SK-N-SH (cell line): ENCODE data around the gene RABGAP1L. TPM values are rescaled to one million over a fixed set of nuclear protein-coding genes. Genes with fewer than 3 reads are reported as not detected.

ENCODE experiments used
- CTCF ChIA-PET: fragments of 300-600, 350-600 bp; formaldehyde crosslinking; extraction: SDS; loops from one replicate; lab custom pipeline; 2021; lab: Yijun Ruan, JAX
- POLR2A ChIA-PET: fragments of 350-600 bp; sonication (Branson Sonifier 250); formaldehyde crosslinking; extraction: SDS; loops from one replicate; lab custom pipeline; 2020; ENCODE audit warnings: antibody characterized with exemption, inconsistent platforms; lab: Yijun Ruan, JAX
- DNase-seq: peaks from one replicate; pipeline ENCODE4 v3.0.0; 2012
- H2AFZ ChIP-seq: fragments of 200-600 bp; sonication (generic); 2 replicates; pipeline ENCODE4 v1.8.1; 2016; ENCODE audit warnings: antibody characterized with exemption, mild to moderate bottlenecking, low read depth
- H3F3A ChIP-seq: fragments of 200-600 bp; sonication (generic); replicated peaks from 2 replicates; pipeline ENCODE3; 2016; ENCODE audit warnings: antibody characterized with exemption, mild to moderate bottlenecking; ENCODE audit not compliant: insufficient read depth
- H3K27ac ChIP-seq, 2 experiments: fragments of 200-500 bp in 1 of 2; fragments of 200-600 bp in 1 of 2; sonication (Bioruptor generic) in 1 of 2; sonication (generic), shearing (Covaris generic) in 1 of 2; 2 replicates each; pipeline versions ENCODE4 v1.5.1 to v1.6.1; 2014 to 2016; ENCODE audit warnings: low read depth in 2 of 2, inconsistent platforms in 1 of 2, low read length in 1 of 2, mild to moderate bottlenecking in 1 of 2, mixed read lengths in 1 of 2
- H3K27me3 ChIP-seq: fragments of 200-600 bp; sonication (generic), shearing (Covaris generic); 2 replicates; pipeline ENCODE4 v1.6.1; 2016; ENCODE audit warnings: mixed run types; ENCODE audit not compliant: insufficient read depth
- H3K36me3 ChIP-seq, 2 experiments: fragments of 200-500 bp in 1 of 2; fragments of 200-600 bp in 1 of 2; sonication (Bioruptor generic) in 1 of 2; sonication (generic) in 1 of 2; replicated peaks in 1 of 2; 2 replicates each; pipeline versions ENCODE3 to v1.5.1; 2014 to 2016; ENCODE audit warnings: low read length in 1 of 2, mild to moderate bottlenecking in 1 of 2; ENCODE audit not compliant: insufficient read depth in 2 of 2, control insufficient read depth in 1 of 2
- H3K4me1 ChIP-seq, 2 experiments: fragments of 200-500 bp in 1 of 2; fragments of 200-600 bp in 1 of 2; sonication (Bioruptor generic) in 1 of 2; sonication (generic), shearing (Covaris generic) in 1 of 2; 2 replicates each; pipeline versions ENCODE4 v1.5.1 to v1.6.1; 2014 to 2016; ENCODE audit warnings: low read depth in 1 of 2, low read length in 1 of 2, mixed run types in 1 of 2; ENCODE audit not compliant: insufficient read depth in 2 of 2, control insufficient read depth in 1 of 2
- H3K4me2 ChIP-seq: fragments of 200-600 bp; sonication (generic), shearing (Covaris generic); 2 replicates; pipeline ENCODE4 v1.6.1; 2017; ENCODE audit warnings: mixed run types
- H3K4me3 ChIP-seq, 2 experiments: fragments of 200-500 bp in 1 of 2; fragments of 200-600 bp in 1 of 2; sonication (Bioruptor generic) in 1 of 2; sonication (generic), shearing (Covaris generic) in 1 of 2; 2 replicates each; pipeline versions ENCODE4 v1.5.1 to v1.8.1; 2014 to 2016; ENCODE audit warnings: low read depth in 2 of 2, inconsistent platforms in 1 of 2, low read length in 1 of 2, mild to moderate bottlenecking in 1 of 2, mixed read lengths in 1 of 2, moderate library complexity in 1 of 2
- H3K79me2 ChIP-seq: fragments of 200-600 bp; sonication (generic); 2 replicates; pipeline ENCODE4 v1.8.1; 2017; ENCODE audit warnings: mild to moderate bottlenecking; ENCODE audit not compliant: insufficient read depth
- H3K9ac ChIP-seq: fragments of 200-600 bp; sonication (generic); 2 replicates; pipeline ENCODE4 v1.6.1; 2017; ENCODE audit warnings: mixed run types
- H3K9me2 ChIP-seq: fragments of 200-600 bp; sonication (generic); 2 replicates; pipeline ENCODE4 v1.6.1; 2017; ENCODE audit warnings: mixed run types
- H3K9me3 ChIP-seq: fragments of 200-600 bp; sonication (generic); 2 replicates; pipeline ENCODE4 v1.6.1; 2017; ENCODE audit warnings: mixed run types, mild to moderate bottlenecking, moderate library complexity
- H4K20me1 ChIP-seq: fragments of 200-600 bp; sonication (generic); 2 replicates; pipeline ENCODE4 v1.6.1; 2017; ENCODE audit warnings: mild to moderate bottlenecking, mixed run types; ENCODE audit not compliant: insufficient read depth
- CHD2 ChIP-seq: fragments of 150-350 bp; IDR thresholded peaks from 2 replicates; pipeline ENCODE4 v1.6.1; 2018; ENCODE audit warnings: low read length; ENCODE audit not compliant: partially characterized antibody
- EZH2phosphoT487 ChIP-seq: fragments of 200-600 bp; sonication (generic); IDR thresholded peaks from 2 replicates; pipeline ENCODE4 v1.6.1; 2017; ENCODE audit warnings: low read depth, mixed run types, mild to moderate bottlenecking, antibody characterized with exemption, moderate library complexity, borderline replicate concordance
- FOSL2 ChIP-seq: IDR thresholded peaks from 2 replicates; pipeline ENCODE4 v1.4.0; 2012; ENCODE audit warnings: low read depth, mild to moderate bottlenecking, moderate library complexity, borderline replicate concordance
- FOXM1 ChIP-seq: IDR thresholded peaks from 2 replicates; pipeline ENCODE4 v1.4.0; 2012; ENCODE audit warnings: low read depth, mild to moderate bottlenecking
- GABPA ChIP-seq: IDR thresholded peaks from 2 replicates; pipeline ENCODE4 v1.4.0; 2012; ENCODE audit warnings: low read depth, mild to moderate bottlenecking
- GATA2 ChIP-seq: sonication (generic); formaldehyde crosslinking; IDR thresholded peaks from 2 replicates; pipeline ENCODE4 v1.5.0; 2020; ENCODE audit warnings: mild to moderate bottlenecking, missing genetic modification reagents
- IRF3 ChIP-seq: fragments of 150-350 bp; IDR thresholded peaks from 2 replicates; pipeline ENCODE4 v1.6.1; 2016; ENCODE audit warnings: mild to moderate bottlenecking, low read depth, low read length
- JUND ChIP-seq: IDR thresholded peaks from 2 replicates; pipeline ENCODE4 v1.4.0; 2012
- MXI1 ChIP-seq: IDR thresholded peaks from 2 replicates; pipeline ENCODE4 v1.6.1; 2012; ENCODE audit warnings: mild to moderate bottlenecking, low read depth, low read length, improper control_type of control experiment
- NRF1 ChIP-seq: IDR thresholded peaks from 2 replicates; pipeline ENCODE4 v1.6.1; 2012; ENCODE audit warnings: low read depth, mild to moderate bottlenecking, low read length
- PBX3 ChIP-seq: IDR thresholded peaks from 2 replicates; pipeline ENCODE4; 2012
- POLR2AphosphoS5 ChIP-seq: IDR thresholded peaks from 2 replicates; pipeline ENCODE4 v1.6.1; 2012; ENCODE audit warnings: low read depth, low read length
- RCOR1 ChIP-seq: fragments of 150-350 bp; IDR thresholded peaks from 2 replicates; pipeline ENCODE4 v1.6.1; 2017; ENCODE audit warnings: antibody characterized with exemption, low read length
- RXRA ChIP-seq: IDR thresholded peaks from 2 replicates; pipeline ENCODE4 v1.4.0; 2012; ENCODE audit warnings: low read depth, mild to moderate bottlenecking, borderline replicate concordance
- SMC3 ChIP-seq: IDR thresholded peaks from 2 replicates; pipeline ENCODE4 v1.6.1; 2012; ENCODE audit warnings: low read depth, low read length, improper control_type of control experiment
- TCF12 ChIP-seq: IDR thresholded peaks from 2 replicates; pipeline ENCODE4 v1.4.0; 2012
- TEAD4 ChIP-seq: IDR thresholded peaks from 2 replicates; pipeline ENCODE4 v1.4.0; 2012; ENCODE audit warnings: mild to moderate bottlenecking, borderline replicate concordance; ENCODE audit not compliant: insufficient read depth
- USF2 ChIP-seq: fragments of 150-350 bp; IDR thresholded peaks from 2 replicates; pipeline ENCODE4 v1.6.1; 2017; ENCODE audit warnings: antibody characterized with exemption, low read length, low read depth, borderline replicate concordance
- polyA plus RNA-seq, 3 experiments: library from polyadenylated mRNA; depleted of rRNA; stranded (reverse); fragments of >200 nt; gene quantifications; 2 replicates each; pipeline ENCODE4 v1.2.3, GENCODE V29; 2012
- TF ChIP-seq, protein P1 (sequence below): fragments of 200-600 bp; sonication (generic); IDR thresholded peaks from 2 replicates; pipeline ENCODE4 v1.6.1; 2017; ENCODE audit warnings: antibody characterized with exemption, mild to moderate bottlenecking, moderate library complexity
- TF ChIP-seq, protein P2 (sequence below): IDR thresholded peaks from 2 replicates; pipeline ENCODE4 v1.6.1; 2012; ENCODE audit warnings: mild to moderate bottlenecking, low read depth, low read length, moderate library complexity

The RABGAP1L gene
- polyA plus RNA-seq, 1 of the 3 experiments (the other 2 are of a cell fraction) = 7.2 TPM

GRCh38 chr1:174116042-174116441 is 43.3 kb upstream of the RABGAP1L start (continued):
- TF ChIP-seq, protein P1, sequence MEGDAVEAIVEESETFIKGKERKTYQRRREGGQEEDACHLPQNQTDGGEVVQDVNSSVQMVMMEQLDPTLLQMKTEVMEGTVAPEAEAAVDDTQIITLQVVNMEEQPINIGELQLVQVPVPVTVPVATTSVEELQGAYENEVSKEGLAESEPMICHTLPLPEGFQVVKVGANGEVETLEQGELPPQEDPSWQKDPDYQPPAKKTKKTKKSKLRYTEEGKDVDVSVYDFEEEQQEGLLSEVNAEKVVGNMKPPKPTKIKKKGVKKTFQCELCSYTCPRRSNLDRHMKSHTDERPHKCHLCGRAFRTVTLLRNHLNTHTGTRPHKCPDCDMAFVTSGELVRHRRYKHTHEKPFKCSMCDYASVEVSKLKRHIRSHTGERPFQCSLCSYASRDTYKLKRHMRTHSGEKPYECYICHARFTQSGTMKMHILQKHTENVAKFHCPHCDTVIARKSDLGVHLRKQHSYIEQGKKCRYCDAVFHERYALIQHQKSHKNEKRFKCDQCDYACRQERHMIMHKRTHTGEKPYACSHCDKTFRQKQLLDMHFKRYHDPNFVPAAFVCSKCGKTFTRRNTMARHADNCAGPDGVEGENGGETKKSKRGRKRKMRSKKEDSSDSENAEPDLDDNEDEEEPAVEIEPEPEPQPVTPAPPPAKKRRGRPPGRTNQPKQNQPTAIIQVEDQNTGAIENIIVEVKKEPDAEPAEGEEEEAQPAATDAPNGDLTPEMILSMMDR = no peak
- TF ChIP-seq TCF12 = no peak
- no peak for TF ChIP-seq MXI1
- no peak for TF ChIP-seq RXRA
- TF ChIP-seq JUND = no peak
- no peak for TF ChIP-seq TEAD4
- TF ChIP-seq GATA2 (CRISPR knock-in tag) = no peak
- TF ChIP-seq POLR2AphosphoS5 = no peak
- no peak for TF ChIP-seq CHD2
- TF ChIP-seq USF2 = no peak
- TF ChIP-seq GABPA = no peak

DNA sequence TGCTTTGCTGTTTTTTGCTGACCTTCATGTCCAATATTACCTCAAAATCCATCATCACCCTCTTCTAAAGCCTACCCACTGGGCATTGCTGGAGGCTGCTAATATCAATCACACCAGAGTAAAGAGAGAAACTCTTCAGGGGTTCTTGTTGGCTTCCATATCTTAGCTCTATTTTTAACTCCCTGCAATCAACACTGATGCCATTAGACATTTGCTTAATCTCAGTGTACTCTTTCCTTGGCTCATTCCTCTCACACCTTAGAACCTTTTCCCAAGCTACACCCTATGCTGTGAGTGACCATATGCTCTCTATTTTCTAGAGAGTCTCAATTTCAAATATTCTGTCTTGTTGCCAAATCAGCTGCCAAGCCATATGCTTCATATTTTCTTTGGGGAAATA is 40.6 kb upstream of the RABGAP1L start:
- no peaks in the 10 kb centered on the region for H3K79me2 ChIP-seq
- no peak overlapping the region for H3K4me2 ChIP-seq
- peaks cover 6% of the 10 kb centered on the region for H3F3A ChIP-seq
- no peak overlapping the region for H2AFZ ChIP-seq
- no peak for DNase-seq
- H3K27me3 ChIP-seq = no peaks in the 10 kb centered on the region; the same call in 1 of the 2 replicates
- H3K27ac ChIP-seq = no peak overlapping the region
- no peaks in the 10 kb centered on the region for H3K9me3 ChIP-seq
- no peaks in the 10 kb centered on the region for H4K20me1 ChIP-seq
- TF ChIP-seq POLR2AphosphoS5 (no peak), TCF12 (no peak), GATA2 (CRISPR knock-in tag) (no peak), PBX3 (no peak), IRF3 (no peak), TEAD4 (no peak), RCOR1 (no peak), GABPA (no peak), FOXM1 (no peak), RXRA (no peak), CHD2 (no peak), FOSL2 (no peak), NRF1 (no peak), SMC3 (no peak), JUND (no peak), EZH2phosphoT487 (no peak)
- TF ChIP-seq, protein P1 = no peak
- TF ChIP-seq, protein P2, sequence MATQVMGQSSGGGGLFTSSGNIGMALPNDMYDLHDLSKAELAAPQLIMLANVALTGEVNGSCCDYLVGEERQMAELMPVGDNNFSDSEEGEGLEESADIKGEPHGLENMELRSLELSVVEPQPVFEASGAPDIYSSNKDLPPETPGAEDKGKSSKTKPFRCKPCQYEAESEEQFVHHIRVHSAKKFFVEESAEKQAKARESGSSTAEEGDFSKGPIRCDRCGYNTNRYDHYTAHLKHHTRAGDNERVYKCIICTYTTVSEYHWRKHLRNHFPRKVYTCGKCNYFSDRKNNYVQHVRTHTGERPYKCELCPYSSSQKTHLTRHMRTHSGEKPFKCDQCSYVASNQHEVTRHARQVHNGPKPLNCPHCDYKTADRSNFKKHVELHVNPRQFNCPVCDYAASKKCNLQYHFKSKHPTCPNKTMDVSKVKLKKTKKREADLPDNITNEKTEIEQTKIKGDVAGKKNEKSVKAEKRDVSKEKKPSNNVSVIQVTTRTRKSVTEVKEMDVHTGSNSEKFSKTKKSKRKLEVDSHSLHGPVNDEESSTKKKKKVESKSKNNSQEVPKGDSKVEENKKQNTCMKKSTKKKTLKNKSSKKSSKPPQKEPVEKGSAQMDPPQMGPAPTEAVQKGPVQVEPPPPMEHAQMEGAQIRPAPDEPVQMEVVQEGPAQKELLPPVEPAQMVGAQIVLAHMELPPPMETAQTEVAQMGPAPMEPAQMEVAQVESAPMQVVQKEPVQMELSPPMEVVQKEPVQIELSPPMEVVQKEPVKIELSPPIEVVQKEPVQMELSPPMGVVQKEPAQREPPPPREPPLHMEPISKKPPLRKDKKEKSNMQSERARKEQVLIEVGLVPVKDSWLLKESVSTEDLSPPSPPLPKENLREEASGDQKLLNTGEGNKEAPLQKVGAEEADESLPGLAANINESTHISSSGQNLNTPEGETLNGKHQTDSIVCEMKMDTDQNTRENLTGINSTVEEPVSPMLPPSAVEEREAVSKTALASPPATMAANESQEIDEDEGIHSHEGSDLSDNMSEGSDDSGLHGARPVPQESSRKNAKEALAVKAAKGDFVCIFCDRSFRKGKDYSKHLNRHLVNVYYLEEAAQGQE = no peak
- TF ChIP-seq, all 33 proteins: peak for 0
- Histone ChIP-seq H3K4me3 (no peak overlapping the region), H3K4me1 (no peaks in the 10 kb centered on the region), H3K36me3 (no peaks in the 10 kb centered on the region), H3K9me2 (no peaks in the 10 kb centered on the region), H3K9ac (no peak overlapping the region)
- ChIA-PET CTCF (interaction anchor here (1.1 kb wide), 1 partner anchor 73 kb away, joined by 3 read pairs; no protein-coding TSS in a partner anchor), POLR2A (no interaction called here)
